Breast epithelium (tissue), 4 donors: ENCODE data around the gene CDH6. TPM values are rescaled to one million over a fixed set of nuclear protein-coding genes. Genes with fewer than 3 reads are reported as not detected.

Source experiments
- DNase-seq, 2 donors: peaks; one replicate each; pipeline ENCODE4 v3.0.0-alpha.2; 2019; ENCODE audit warnings: low spot score in 2 of 2
- H3K27ac ChIP-seq, 2 donors: fragments of 200-600 bp; sonication (generic) in 1 of 2; one replicate each; pipeline ENCODE4 v1.5.1; 2016 to 2019; ENCODE audit warnings: mild to moderate bottlenecking in 1 of 2
- H3K27me3 ChIP-seq, 2 donors: fragments of 200-600 bp; sonication (generic) in 1 of 2; one replicate each; pipeline versions ENCODE4 v1.5.1 to v1.6.0; 2017 to 2019; ENCODE audit warnings: control low read depth in 1 of 2, mild to moderate bottlenecking in 1 of 2
- H3K36me3 ChIP-seq: fragments of 200-600 bp; one replicate; pipeline ENCODE4 v1.5.1; 2019
- H3K4me1 ChIP-seq, 2 donors: fragments of 200-600 bp; sonication (generic); one replicate each; pipeline ENCODE4 v1.5.1; 2016 to 2019; ENCODE audit warnings: control low read depth in 1 of 2
- H3K4me3 ChIP-seq, 3 donors: fragments of 200-600 bp; sonication (generic); 1 replicate in 2 of 3; 2 replicates in 1 of 3; pipeline ENCODE4 v1.5.1; 2016 to 2019; ENCODE audit warnings: mild to moderate bottlenecking in 3 of 3, moderate library complexity in 2 of 3
- H3K9me3 ChIP-seq, 2 donors: fragments of 200-600 bp; sonication (generic) in 1 of 2; one replicate each; pipeline ENCODE4 v1.5.1; 2016 to 2019; ENCODE audit warnings: control low read depth in 1 of 2
- CTCF ChIP-seq, 3 donors: fragments of 450-650 bp; IDR thresholded peaks; one replicate each; pipeline ENCODE4 v1.5.1; 2016 to 2017; ENCODE audit warnings: antibody characterized with exemption in 3 of 3, mild to moderate bottlenecking in 3 of 3, moderate library complexity in 3 of 3
- POLR2A ChIP-seq: fragments of 450-650 bp; IDR thresholded peaks from one replicate; pipeline ENCODE4 v1.6.1; 2016; ENCODE audit warnings: antibody characterized with exemption, mild to moderate bottlenecking, moderate library complexity
- POLR2AphosphoS5 ChIP-seq, 3 donors: sonication (generic); formaldehyde crosslinking; IDR thresholded peaks; one replicate each; pipeline ENCODE4 v1.6.1; 2017; ENCODE audit warnings: antibody characterized with exemption in 3 of 3
- intact Hi-C: fragments of 100-400 bp; cut with DNase I; formaldehyde crosslinking; loops from one replicate; pipeline ENCODE4 v1.15.1; 2023; ENCODE audit warnings: low total_unique reads
- total RNA-seq, 3 donors: library from RNA; depleted of rRNA; stranded (reverse); fragments of >200 nt; gene quantifications; one replicate each; pipeline ENCODE4 v1.1.0, GENCODE V29; 2016

Gene CDH6
- total RNA-seq, 3 donors from 2014 or later, result 1.4 to 4.8 (median 3.9) TPM

DNA sequence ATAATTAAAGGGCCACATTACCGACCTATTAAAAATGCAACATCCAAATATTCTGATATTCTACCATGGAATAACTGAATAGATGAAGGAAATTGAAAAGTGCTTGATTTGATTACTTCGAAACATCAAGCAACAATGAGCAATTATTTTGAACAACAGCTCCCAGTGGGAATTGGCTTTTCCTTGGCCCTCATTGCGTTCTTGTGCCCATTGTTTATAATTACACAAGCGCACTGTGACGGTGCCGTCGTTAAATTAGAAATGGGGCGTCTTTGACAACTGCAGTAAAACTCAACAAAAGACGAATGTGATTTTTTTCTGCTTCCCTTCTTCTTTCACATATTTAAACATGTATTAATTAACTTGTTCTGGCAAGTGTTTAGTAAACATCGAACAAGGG is 61.6 kb downstream of the CDH6 start:
- TF ChIP-seq POLR2AphosphoS5 (IDR thresholded peaks at IDR 0.05), result no peak
- TF ChIP-seq POLR2A, result no peak
- no peak for TF ChIP-seq CTCF (IDR thresholded peaks at IDR 0.05)
- no peaks in the 10 kb centered on the region for H3K4me1 ChIP-seq

DNA sequence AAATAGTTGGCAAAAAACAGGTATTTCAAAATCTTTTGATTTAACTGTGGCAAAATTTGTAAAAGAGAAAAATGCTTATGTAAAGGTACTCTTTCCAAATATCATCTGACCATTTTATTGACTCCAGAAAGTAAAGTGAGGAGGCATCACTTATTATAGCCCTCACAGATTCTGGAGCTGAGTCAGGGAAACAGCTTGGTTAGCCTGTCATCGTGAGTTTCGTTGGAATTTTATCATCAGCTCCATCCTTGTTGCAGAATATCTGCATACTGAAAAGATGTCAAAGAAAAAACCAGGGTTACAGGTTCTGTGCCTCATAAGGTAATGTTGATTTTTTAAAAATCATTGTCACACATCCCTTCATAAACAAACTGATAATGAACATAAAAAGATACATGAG is 74.8 kb downstream of the CDH6 start:
- no peaks in the 10 kb centered on the region for H3K27me3 ChIP-seq
- DNase-seq, result no peak
- no peaks in the 10 kb centered on the region for H3K4me1 ChIP-seq
- H3K9me3 ChIP-seq, result no peaks in the 10 kb centered on the region
- H3K4me3 ChIP-seq, result no peak overlapping the region
- intact Hi-C loops, result no loop called here
- TF ChIP-seq POLR2AphosphoS5 (IDR thresholded peaks at IDR 0.05) (no peak), POLR2A (no peak), CTCF (IDR thresholded peaks at IDR 0.05) (no peak)
- no peaks in the 10 kb centered on the region for H3K36me3 ChIP-seq
- no peak overlapping the region for H3K27ac ChIP-seq

More for the DNA sequence above, 61.6 kb downstream of the CDH6 start:
- no peak for DNase-seq
- Histone ChIP-seq H3K4me3 (no peak overlapping the region), H3K27ac (no peak overlapping the region), H3K36me3 (no peaks in the 10 kb centered on the region), H3K27me3 (no peaks in the 10 kb centered on the region), H3K9me3 (no peaks in the 10 kb centered on the region)
- intact Hi-C loops, result no loop called here

DNA sequence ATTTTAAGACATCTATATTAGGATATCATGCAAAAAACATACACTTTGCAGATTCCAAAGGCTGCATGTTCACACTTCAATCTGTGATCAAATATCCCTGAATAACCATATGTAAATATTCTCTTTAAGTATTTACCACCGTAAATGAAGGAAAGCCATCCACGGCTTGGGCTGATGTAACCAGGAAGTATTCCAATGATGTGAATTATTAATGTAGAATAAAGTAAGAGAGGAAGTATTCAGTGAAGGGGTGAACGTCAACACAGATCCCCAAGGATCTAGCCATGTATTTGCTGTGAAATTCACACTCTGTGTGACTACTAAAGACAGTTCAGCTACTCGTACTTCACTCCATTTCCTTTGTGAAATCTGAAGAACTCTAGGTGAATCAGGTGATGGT is 75.2 kb downstream of the CDH6 start:
- Histone ChIP-seq H3K36me3 (no peaks in the 10 kb centered on the region), H3K4me3 (no peak overlapping the region), H3K9me3 (no peaks in the 10 kb centered on the region), H3K27me3 (no peaks in the 10 kb centered on the region), H3K4me1 (no peaks in the 10 kb centered on the region), H3K27ac (no peak overlapping the region)
- TF ChIP-seq POLR2AphosphoS5 (IDR thresholded peaks at IDR 0.05), result no peak
- no peak for TF ChIP-seq POLR2A
- no peak for TF ChIP-seq CTCF (IDR thresholded peaks at IDR 0.05)
- no peak for DNase-seq
- intact Hi-C loops, result no loop called here

DNA sequence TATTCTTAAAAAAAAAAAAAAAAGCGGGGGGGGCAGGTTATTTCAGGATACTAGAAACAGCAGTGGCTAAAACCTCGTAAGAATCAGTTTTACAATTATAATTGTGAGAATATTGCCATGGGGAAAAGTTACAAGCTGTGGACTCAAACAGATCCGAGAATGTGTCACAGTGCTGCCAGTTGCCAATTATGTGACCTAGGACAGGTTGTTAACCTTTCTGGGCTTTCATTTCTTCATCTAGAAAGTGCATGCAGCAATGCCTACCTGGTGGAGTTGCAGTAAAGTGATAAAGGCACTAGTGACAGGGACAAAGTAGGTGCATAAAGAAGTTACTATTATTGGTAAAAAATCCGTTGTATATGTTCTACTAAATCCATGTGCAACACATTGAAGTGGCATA is 75.8 kb downstream of the CDH6 start:
- Histone ChIP-seq H3K36me3 (no peaks in the 10 kb centered on the region), H3K9me3 (no peaks in the 10 kb centered on the region), H3K27ac (no peak overlapping the region), H3K27me3 (no peaks in the 10 kb centered on the region), H3K4me1 (no peaks in the 10 kb centered on the region), H3K4me3 (no peak overlapping the region)
- TF ChIP-seq CTCF (IDR thresholded peaks at IDR 0.05) (no peak), POLR2AphosphoS5 (IDR thresholded peaks at IDR 0.05) (no peak), POLR2A (no peak)
- no peak for DNase-seq
- intact Hi-C loops, result no loop called here

DNA sequence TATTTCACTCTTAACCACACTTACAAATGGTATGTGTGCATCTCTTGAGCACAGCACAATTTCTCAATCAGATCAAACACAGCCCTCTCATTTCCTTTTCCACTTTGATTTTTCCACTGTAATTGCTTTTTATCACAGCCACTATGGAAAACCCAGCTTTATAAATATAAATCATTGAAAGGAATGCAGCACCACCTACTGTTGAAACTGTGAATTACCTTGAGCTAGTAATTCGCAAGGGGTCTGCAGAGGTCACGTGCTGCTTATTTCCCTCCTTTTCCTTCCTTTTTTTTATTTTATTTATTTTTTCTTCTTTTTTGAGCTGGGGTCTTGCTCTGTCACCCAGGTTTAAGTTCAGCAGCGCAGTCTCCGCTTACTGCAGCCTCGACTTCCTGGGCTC is 76.9 kb downstream of the CDH6 start:
- no peak overlapping the region for H3K4me3 ChIP-seq
- no peaks in the 10 kb centered on the region for H3K9me3 ChIP-seq
- no peak overlapping the region for H3K27ac ChIP-seq
- H3K4me1 ChIP-seq, result no peaks in the 10 kb centered on the region
- no peaks in the 10 kb centered on the region for H3K36me3 ChIP-seq
- TF ChIP-seq CTCF (IDR thresholded peaks at IDR 0.05) (no peak), POLR2AphosphoS5 (IDR thresholded peaks at IDR 0.05) (no peak), POLR2A (no peak)
- H3K27me3 ChIP-seq, result no peaks in the 10 kb centered on the region
- no peak for DNase-seq
- intact Hi-C loops, result no loop called here
